ENCODE results near the gene PLK1. TPM values are rescaled to one million over a fixed set of nuclear protein-coding genes. Genes with fewer than 3 reads are reported as not detected.
A peak's percentile ranks its signal among the peaks of the same experiment; 100 is the strongest.
"Not testable (repeated sequence)": the region's sequence is repeated elsewhere in the genome, so short reads cannot be mapped to it uniquely, and the experiment has no call there.

PLK1 gene
- total and polyA plus RNA-seq, 2 of the 13 experiments (the other 11 are each of a cell fraction or from before 2014, with no cell fraction given) = 71.5 to 76.3 TPM

- TF ChIP-seq TCF7L2 (IDR thresholded peaks at IDR 0.05; ENCODE audit: low read depth, low read length) = no peak
- TF ChIP-seq MTA3 (CRISPR knock-in tag; IDR thresholded peaks at IDR 0.05) = no peak
- TF ChIP-seq CHD2 (IDR thresholded peaks at IDR 0.05; ENCODE audit: low read depth, low read length) = no peak
- TF ChIP-seq CENPBD1 (CRISPR knock-in tag; IDR thresholded peaks at IDR 0.05; ENCODE audit: borderline replicate concordance, low read depth) = no peak
- no peak for TF ChIP-seq LBX2 (CRISPR knock-in tag; IDR thresholded peaks at IDR 0.05; ENCODE audit: borderline replicate concordance)
- TF ChIP-seq RNF2 (conservative IDR thresholded peaks at IDR 0.05; ENCODE audit: low read depth) = no peak
- TF ChIP-seq ZNF230 (CRISPR knock-in tag; IDR thresholded peaks at IDR 0.05) = no peak
Observed at GRCh38 chr16:23716484-23716883, 37.8 kb downstream of the PLK1 start (continued).

- peak; percentile 27 for DNase-seq (ENCODE audit: low spot score)
- Histone ChIP-seq H3K4me2 (ENCODE audit: low read depth, low read length) (peak overlapping the region; percentile 62), H3K4me1 (ENCODE audit: insufficient read depth, low read length) (peaks cover 22% of the 10 kb centered on the region)
- BruUV-seq (replicated peaks); intact Hi-C loops (cut with micrococcal nuclease; ENCODE audit: unreplicated experiment); H2AFZ ChIP-seq (ENCODE audit: low read length); H3K9ac ChIP-seq (ENCODE audit: insufficient read depth, low read depth, low read length); H3K4me3 ChIP-seq (replicated peaks in 1 of 3; ENCODE audit: insufficient read depth in 1 of 3, low read depth in 2 of 3, low read length in 3 of 3); H3K27me3 ChIP-seq (ENCODE audit: control insufficient read depth in 1 of 2, insufficient read depth in 2 of 2, low read length in 2 of 2); in situ Hi-C loops (cut with HindIII; ENCODE audit: extremely low pct_ligation_motif_present, low pct_unique_long_range_greater_than_20kb); ATAC-seq; H3K27ac ChIP-seq (ENCODE audit: extremely low read length, insufficient read depth, low read length); POLR2A ChIA-PET; H4K20me1 ChIP-seq (ENCODE audit: insufficient read depth, low read length); H3K79me2 ChIP-seq (ENCODE audit: insufficient read depth, low read length); FAIRE-seq; CTCF ChIA-PET (ENCODE audit: low intra/inter-chr PET ratio, low total read pairs); H3K36me3 ChIP-seq (replicated peaks in 1 of 2; ENCODE audit: control insufficient read depth in 1 of 2, insufficient read depth in 2 of 2, low read length in 2 of 2); H3K9me3 ChIP-seq (ENCODE audit: low read length); TF ChIP-seq EP300 (CRISPR knock-in tag; IDR thresholded peaks at IDR 0.05; ENCODE audit: borderline replicate concordance); SOX6 (IDR thresholded peaks at IDR 0.05); CREM (CRISPR knock-in tag; IDR thresholded peaks at IDR 0.05): not testable (repeated sequence)
- 16% methylated on average over 9 of the region's 9 CpGs for WGBS (ENCODE audit: low lambda C conversion rate)
- TF ChIP-seq EP300 (IDR thresholded peaks at IDR 0.05; ENCODE audit: low read depth in 2 of 2, low read length in 2 of 2) (peak in 1 of 2 experiments; percentile 57; a peak in 1 of 4 replicates), SOX6 (CRISPR knock-in tag; IDR thresholded peaks at IDR 0.05) (peak; percentile 78), PITX1 (CRISPR knock-in tag; IDR thresholded peaks at IDR 0.05) (0 out of 2 replicates have a peak, but pooled peaks have one; percentile 40), ZBTB7B (CRISPR knock-in tag; IDR thresholded peaks at IDR 0.05) (0 out of 2 replicates have a peak, but pooled peaks have one; percentile 26), CREM (IDR thresholded peaks at IDR 0.05) (peak; percentile 33; the same call in 1 of the 2 replicates), ZNF430 (CRISPR knock-in tag; IDR thresholded peaks at IDR 0.05) (0 out of 2 replicates have a peak, but pooled peaks have one; percentile 60), NCOR1 (IDR thresholded peaks at IDR 0.05; ENCODE audit: borderline replicate concordance, low read length) (peak; percentile 49; the same call in 1 of the 2 replicates), RXRB (CRISPR knock-in tag; IDR thresholded peaks at IDR 0.05; ENCODE audit: borderline replicate concordance) (0 out of 2 replicates have a peak, but pooled peaks have one; percentile 40), ISL2 (CRISPR knock-in tag; IDR thresholded peaks at IDR 0.05) (0 out of 2 replicates have a peak, but pooled peaks have one; percentile 24), FOXA3 (CRISPR knock-in tag; IDR thresholded peaks at IDR 0.05) (peak; percentile 63), ASH2L (IDR thresholded peaks at IDR 0.05; ENCODE audit: insufficient read length, low read depth, low read length) (peak; percentile 23), SOX5 (CRISPR knock-in tag; IDR thresholded peaks at IDR 0.05; ENCODE audit: borderline replicate concordance) (peak; percentile 63)
Observed at GRCh38 chr16:23722613-23723240, 44.0 kb downstream of the PLK1 start.

Measured in HepG2 (cell line).